ENCODE data around the gene NEK2.

- TF ChIP-seq ZFP3 (CRISPR knock-in tag; IDR thresholded peaks at IDR 0.05) (no peak), OSR1 (CRISPR knock-in tag; IDR thresholded peaks at IDR 0.05) (no peak), ZFP30 (CRISPR knock-in tag; IDR thresholded peaks at IDR 0.05) (no peak)
Measured at GRCh38 chr1:211710566-211711314, 35.3 kb upstream of the NEK2 start.

Measured in SK-N-SH treated with all-trans-retinoic acid at 6 μM for 48 hours (cell line).